Lower leg skin (tissue), 3 donors: ENCODE data around the gene TLE4.

Experiments
- POLR2A ChIP-seq, 2 donors: fragments of 450-650 bp; IDR thresholded peaks; one replicate each; pipeline ENCODE4 v1.6.1; 2016 to 2017; ENCODE audit warnings: antibody characterized with exemption in 2 of 2, mild to moderate bottlenecking in 1 of 2, moderate library complexity in 1 of 2
- TF ChIP-seq, protein P1 (sequence below), 3 donors: fragments of 450-650 bp; IDR thresholded peaks; one replicate each; pipeline ENCODE4 v1.5.1; 2016; ENCODE audit warnings: antibody characterized with exemption in 3 of 3, mild to moderate bottlenecking in 3 of 3, moderate library complexity in 2 of 3

DNA sequence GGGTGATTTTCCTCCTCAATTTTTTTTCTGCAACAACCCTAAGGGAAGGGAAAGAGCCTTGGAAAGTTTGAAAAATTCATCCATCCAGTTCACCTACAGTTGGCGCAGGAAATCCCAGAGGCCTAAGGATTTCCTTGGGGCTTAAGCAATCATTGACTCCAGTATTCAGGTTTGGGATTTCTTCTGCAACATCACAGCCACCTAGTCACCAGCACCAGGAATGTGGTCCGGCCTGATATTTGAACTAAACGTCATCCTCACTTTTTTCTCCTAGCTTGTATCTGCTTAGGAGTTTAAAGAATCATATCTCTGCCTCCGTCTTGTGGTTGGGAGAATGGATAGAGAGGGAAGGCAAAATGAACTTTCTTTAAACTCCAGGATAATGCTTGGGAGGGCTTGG lies 20.2 kb upstream of the TLE4 start:
- TF ChIP-seq, protein P1, sequence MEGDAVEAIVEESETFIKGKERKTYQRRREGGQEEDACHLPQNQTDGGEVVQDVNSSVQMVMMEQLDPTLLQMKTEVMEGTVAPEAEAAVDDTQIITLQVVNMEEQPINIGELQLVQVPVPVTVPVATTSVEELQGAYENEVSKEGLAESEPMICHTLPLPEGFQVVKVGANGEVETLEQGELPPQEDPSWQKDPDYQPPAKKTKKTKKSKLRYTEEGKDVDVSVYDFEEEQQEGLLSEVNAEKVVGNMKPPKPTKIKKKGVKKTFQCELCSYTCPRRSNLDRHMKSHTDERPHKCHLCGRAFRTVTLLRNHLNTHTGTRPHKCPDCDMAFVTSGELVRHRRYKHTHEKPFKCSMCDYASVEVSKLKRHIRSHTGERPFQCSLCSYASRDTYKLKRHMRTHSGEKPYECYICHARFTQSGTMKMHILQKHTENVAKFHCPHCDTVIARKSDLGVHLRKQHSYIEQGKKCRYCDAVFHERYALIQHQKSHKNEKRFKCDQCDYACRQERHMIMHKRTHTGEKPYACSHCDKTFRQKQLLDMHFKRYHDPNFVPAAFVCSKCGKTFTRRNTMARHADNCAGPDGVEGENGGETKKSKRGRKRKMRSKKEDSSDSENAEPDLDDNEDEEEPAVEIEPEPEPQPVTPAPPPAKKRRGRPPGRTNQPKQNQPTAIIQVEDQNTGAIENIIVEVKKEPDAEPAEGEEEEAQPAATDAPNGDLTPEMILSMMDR (IDR thresholded peaks at IDR 0.05): no peak
- TF ChIP-seq POLR2A (IDR thresholded peaks at IDR 0.05): no peak
